Measurements from ENCODE around the gene MLLT11. TPM values are rescaled to one million over a fixed set of nuclear protein-coding genes. Genes with fewer than 3 reads are reported as not detected.
A peak's percentile ranks its signal among the peaks of the same experiment; 100 is the strongest.

Gene MLLT11
- total RNA-seq, 2 experiments from 2014 or later = 4.7 to 4.8 TPM

GRCh38 chr1:151069103-151069486 is 8.9 kb downstream of the MLLT11 start:
- no peaks in the 10 kb centered on the region for H4K20me1 ChIP-seq (ENCODE audit: insufficient read depth, low read length)
- H3K36me3 ChIP-seq (ENCODE audit: insufficient read depth, low read length) = peaks cover 24% of the 10 kb centered on the region
- H3K79me2 ChIP-seq (ENCODE audit: insufficient read depth, low read depth, low read length) = peaks cover 10% of the 10 kb centered on the region; the same call in 1 of the 2 replicates
- no peak for DNase-seq (ENCODE audit: low spot score)
- no peak for TF ChIP-seq EZH2phosphoT487 (IDR thresholded peaks at IDR 0.05; ENCODE audit: borderline replicate concordance, low read depth, low read length)
- TF ChIP-seq, protein P1, sequence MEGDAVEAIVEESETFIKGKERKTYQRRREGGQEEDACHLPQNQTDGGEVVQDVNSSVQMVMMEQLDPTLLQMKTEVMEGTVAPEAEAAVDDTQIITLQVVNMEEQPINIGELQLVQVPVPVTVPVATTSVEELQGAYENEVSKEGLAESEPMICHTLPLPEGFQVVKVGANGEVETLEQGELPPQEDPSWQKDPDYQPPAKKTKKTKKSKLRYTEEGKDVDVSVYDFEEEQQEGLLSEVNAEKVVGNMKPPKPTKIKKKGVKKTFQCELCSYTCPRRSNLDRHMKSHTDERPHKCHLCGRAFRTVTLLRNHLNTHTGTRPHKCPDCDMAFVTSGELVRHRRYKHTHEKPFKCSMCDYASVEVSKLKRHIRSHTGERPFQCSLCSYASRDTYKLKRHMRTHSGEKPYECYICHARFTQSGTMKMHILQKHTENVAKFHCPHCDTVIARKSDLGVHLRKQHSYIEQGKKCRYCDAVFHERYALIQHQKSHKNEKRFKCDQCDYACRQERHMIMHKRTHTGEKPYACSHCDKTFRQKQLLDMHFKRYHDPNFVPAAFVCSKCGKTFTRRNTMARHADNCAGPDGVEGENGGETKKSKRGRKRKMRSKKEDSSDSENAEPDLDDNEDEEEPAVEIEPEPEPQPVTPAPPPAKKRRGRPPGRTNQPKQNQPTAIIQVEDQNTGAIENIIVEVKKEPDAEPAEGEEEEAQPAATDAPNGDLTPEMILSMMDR (conservative IDR thresholded peaks at IDR 0.05; ENCODE audit: low read length) = no peak
- no peak overlapping the region for H3K4me3 ChIP-seq (ENCODE audit: low read depth, low read length, poor library complexity, severe bottlenecking)
- H3K9me2 ChIP-seq (ENCODE audit: insufficient read depth, low read length) = no peaks in the 10 kb centered on the region
- ChIA-PET POLR2A (interaction anchor here (0.6 to 1.5 kb wide), 2 partner anchors 7 to 43 kb away, joined by 3 to 5 read pairs; no protein-coding TSS in a partner anchor), CTCF (ENCODE audit: unreplicated experiment) (no interaction called here)
- no peak overlapping the region for H3K27ac ChIP-seq (ENCODE audit: low read depth, low read length, poor library complexity, severe bottlenecking)
- no peak overlapping the region for H2AFZ ChIP-seq (ENCODE audit: low read length)
- BruUV-seq (replicated peaks) = no TSS peak
- H3K4me1 ChIP-seq (ENCODE audit: insufficient read depth, low read length, poor library complexity, severe bottlenecking) = peaks cover 21% of the 10 kb centered on the region
- intact Hi-C loops (cut with micrococcal nuclease; ENCODE audit: unreplicated experiment) = no loop called here
- H3K9me3 ChIP-seq (ENCODE audit: low read length) = no peaks in the 10 kb centered on the region
- H3K4me2 ChIP-seq (ENCODE audit: low read length) = peak overlapping the region; percentile 80; the same call in 1 of the 2 replicates

DNA sequence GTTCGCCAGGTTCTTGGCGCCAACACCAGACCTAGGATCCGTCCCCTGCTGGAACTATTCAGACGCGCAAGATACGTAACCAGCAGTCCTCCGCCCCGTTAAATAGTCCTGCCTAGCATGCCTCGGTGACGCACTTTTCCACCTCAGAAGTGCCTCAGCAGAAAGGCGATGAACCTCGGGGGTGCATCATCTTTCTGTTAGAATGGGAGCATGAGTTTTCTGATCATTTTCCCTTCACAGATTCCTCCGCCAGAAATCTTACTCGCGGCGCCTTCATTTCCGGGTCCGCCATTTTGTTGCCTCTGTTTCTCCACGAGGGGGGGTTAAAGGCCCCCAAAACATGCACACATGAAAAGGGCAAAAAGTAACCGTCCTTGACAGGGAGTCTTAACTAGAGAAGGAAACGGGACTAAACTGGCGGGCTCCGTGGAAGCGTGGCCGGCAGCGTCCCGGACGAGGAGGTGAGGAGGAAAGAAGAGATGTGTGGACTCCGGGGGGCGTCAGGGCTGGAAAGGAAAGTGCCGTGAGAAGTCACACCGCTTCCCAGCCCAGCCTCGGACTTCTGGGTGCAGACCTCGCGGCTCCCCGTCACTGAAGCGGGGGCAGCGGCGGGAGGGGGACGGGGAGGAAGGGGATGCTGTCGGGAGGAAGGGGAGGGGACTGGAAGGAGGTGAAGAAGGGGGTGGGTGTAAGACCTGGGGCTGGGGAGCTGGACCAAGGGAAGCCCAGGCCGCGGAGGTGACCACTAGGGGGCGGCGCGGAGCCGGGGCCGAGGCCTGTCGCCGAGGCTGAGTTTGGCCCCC is 10.5 kb downstream of the MLLT11 start, which contains the start of gene GABPB2:
Gene GABPB2 (plus strand): TSS at position 288 of the 803 bp plus-strand sequence. CDS start 17,429 bp downstream, outside the sequence.
- peak; percentile 91 for DNase-seq (ENCODE audit: low spot score)
- TSS peak; percentile 86 for BruUV-seq (replicated peaks)
- intact Hi-C loops (cut with micrococcal nuclease; ENCODE audit: unreplicated experiment) = loop anchor here (1.0 kb wide), 2 partner anchors 11 to 86 kb away; partner anchors contain the start of genes CDC42SE1 and TNFAIP8L2
- Histone ChIP-seq H4K20me1 (ENCODE audit: insufficient read depth, low read length) (no peaks in the 10 kb centered on the region), H3K9me2 (ENCODE audit: insufficient read depth, low read length) (no peaks in the 10 kb centered on the region), H3K4me1 (ENCODE audit: insufficient read depth, low read length, poor library complexity, severe bottlenecking) (peaks cover 21% of the 10 kb centered on the region), H3K9me3 (ENCODE audit: low read length) (no peaks in the 10 kb centered on the region), H3K27ac (ENCODE audit: low read depth, low read length, poor library complexity, severe bottlenecking) (peak within 1 kb of the TSS; percentile 94), H3K4me3 (ENCODE audit: low read depth, low read length, poor library complexity, severe bottlenecking) (peak within 1 kb of the TSS; percentile 83), H2AFZ (ENCODE audit: low read length) (peak within 1 kb of the TSS; percentile 89), H3K4me2 (ENCODE audit: low read length) (peak within 1 kb of the TSS; percentile 80), H3K36me3 (ENCODE audit: insufficient read depth, low read length) (peaks cover 23% of the 10 kb centered on the region), H3K79me2 (ENCODE audit: insufficient read depth, low read depth, low read length) (peaks cover 10% of the 10 kb centered on the region; the same call in 1 of the 2 replicates)
- ChIA-PET CTCF (ENCODE audit: unreplicated experiment) (interaction anchor here (1.6 to 1.9 kb wide), 2 partner anchors 10 to 85 kb away, joined by 6 to 7 read pairs; partner anchors contain the start of gene TNFAIP8L2), POLR2A (interaction anchor here (0.5 to 1.5 kb wide), 8 partner anchors 9 to 369 kb away, joined by 3 to 8 read pairs (median 4); partner anchors contain the start of gene MLLT11)
- TF ChIP-seq EZH2phosphoT487 (IDR thresholded peaks at IDR 0.05; ENCODE audit: borderline replicate concordance, low read depth, low read length) = no peak
- TF ChIP-seq, protein P1 (conservative IDR thresholded peaks at IDR 0.05; ENCODE audit: low read length) = peak; percentile 86

All from OCI-LY7 (cell line).